Liver (tissue), 9 donors: ENCODE results near the gene ACAN. TPM values are rescaled to one million over a fixed set of nuclear protein-coding genes. Genes with fewer than 3 reads are reported as not detected.

ENCODE experiments used
- DNase-seq: peaks from one replicate; pipeline ENCODE4 v3.0.0-alpha.2; 2017; ENCODE audit warnings: low spot score
- H3K27ac ChIP-seq, 2 donors: one replicate each; pipeline ENCODE4 v1.7.0; 2013; ENCODE audit warnings: inconsistent platforms in 2 of 2, low read length in 2 of 2, control low read depth in 1 of 2, low read depth in 1 of 2, mild to moderate bottlenecking in 1 of 2
- H3K27me3 ChIP-seq, 4 donors: one replicate each; pipeline versions ENCODE4 v1.6.1 to v1.7.0; 2013; ENCODE audit warnings: low read length in 3 of 4, inconsistent platforms in 1 of 4, mild to moderate bottlenecking in 1 of 4, moderate library complexity in 1 of 4; ENCODE audit not compliant: control insufficient read depth in 4 of 4, insufficient read depth in 4 of 4
- H3K36me3 ChIP-seq, 4 donors: one replicate each; pipeline versions ENCODE4 v1.6.1 to v1.7.0; 2013; ENCODE audit warnings: low read length in 3 of 4, mild to moderate bottlenecking in 3 of 4, low read depth in 1 of 4, moderate library complexity in 1 of 4; ENCODE audit not compliant: control insufficient read depth in 4 of 4, insufficient read depth in 3 of 4
- H3K4me1 ChIP-seq, 4 donors: one replicate each; pipeline versions ENCODE4 v1.6.1 to v1.7.0; 2013; ENCODE audit warnings: low read length in 3 of 4, mild to moderate bottlenecking in 3 of 4, moderate library complexity in 1 of 4; ENCODE audit not compliant: control insufficient read depth in 4 of 4, insufficient read depth in 4 of 4
- H3K4me3 ChIP-seq, 3 donors: one replicate each; pipeline versions ENCODE4 v1.6.1 to v1.7.0; 2013; ENCODE audit warnings: low read length in 3 of 3, control low read depth in 1 of 3, low read depth in 1 of 3, mild to moderate bottlenecking in 1 of 3
- H3K9ac ChIP-seq, 2 donors: one replicate each; pipeline ENCODE4 v1.7.0; 2013; ENCODE audit warnings: low read length in 2 of 2, mild to moderate bottlenecking in 2 of 2, moderate library complexity in 2 of 2, control low read depth in 1 of 2, low read depth in 1 of 2
- H3K9me3 ChIP-seq, 4 donors: one replicate each; pipeline versions ENCODE4 v1.6.1 to v1.7.0; 2013; ENCODE audit warnings: low read length in 3 of 4; ENCODE audit not compliant: control insufficient read depth in 4 of 4
- EGR1 ChIP-seq, 2 donors: IDR thresholded peaks; 2 replicates each; pipeline ENCODE4 v1.6.1; 2016 to 2018; ENCODE audit warnings: antibody characterized with exemption in 2 of 2, low read depth in 2 of 2
- FOXA1 ChIP-seq: IDR thresholded peaks from 2 replicates; pipeline ENCODE4 v1.6.1; 2016; ENCODE audit warnings: antibody characterized with exemption
- FOXA2 ChIP-seq: IDR thresholded peaks from 2 replicates; pipeline ENCODE4 v1.6.1; 2016; ENCODE audit warnings: antibody characterized with exemption
- HNF4A ChIP-seq, 2 donors: conservative IDR thresholded peaks; 2 replicates each; pipeline ENCODE4 v1.6.1; 2016; ENCODE audit warnings: antibody characterized with exemption in 2 of 2, mild to moderate bottlenecking in 2 of 2
- HNF4G ChIP-seq: IDR thresholded peaks from 2 replicates; pipeline ENCODE4 v1.6.1; 2016; ENCODE audit warnings: antibody characterized with exemption
- JUND ChIP-seq, 2 donors: IDR thresholded peaks; 2 replicates each; pipeline ENCODE4 v1.6.1; 2016; ENCODE audit warnings: antibody characterized with exemption in 2 of 2
- NR2F2 ChIP-seq: IDR thresholded peaks from 2 replicates; pipeline ENCODE4 v1.6.1; 2016; ENCODE audit warnings: antibody characterized with exemption
- RAD21 ChIP-seq, 2 donors: IDR thresholded peaks; 2 replicates each; pipeline ENCODE4 v1.6.1; 2016; ENCODE audit warnings: antibody characterized with exemption in 2 of 2, mild to moderate bottlenecking in 2 of 2
- RXRA ChIP-seq, 2 donors: IDR thresholded peaks; 2 replicates each; pipeline ENCODE4 v1.6.1; 2017 to 2018; ENCODE audit warnings: antibody characterized with exemption in 2 of 2, mild to moderate bottlenecking in 1 of 2
- SP1 ChIP-seq: IDR thresholded peaks from 2 replicates; pipeline ENCODE4 v1.6.1; 2018; ENCODE audit warnings: antibody characterized with exemption, mild to moderate bottlenecking
- TAF1 ChIP-seq: conservative IDR thresholded peaks from 2 replicates; pipeline ENCODE4 v1.6.1; 2016; ENCODE audit warnings: antibody characterized with exemption, mild to moderate bottlenecking
- YY1 ChIP-seq: IDR thresholded peaks from 2 replicates; pipeline ENCODE4 v1.6.1; 2016; ENCODE audit warnings: antibody characterized with exemption, mild to moderate bottlenecking
- WGBS: extraction: QIAGEN DNeasy Blood & Tissue Kit; methylation state at CpG from one replicate; pipeline ENCODE4 v1.1.7; 2013; 5-methylcytosine and 5-hydroxymethylcytosine counted together
- polyA plus RNA-seq, 2 donors: library from polyadenylated mRNA; stranded (reverse) in 1 of 2; unstranded in 1 of 2; fragments of 200-250 nt in 1 of 2; fragments of >200 nt in 1 of 2; fragmentation: Nextera tagmentation in 1 of 2; extraction: Ambion mirVana in 1 of 2; gene quantifications; one replicate each; pipeline versions ENCODE4 v1.2.1 to v1.2.3, GENCODE V29; 2013 to 2015
- total RNA-seq, 2 donors: library from RNA; depleted of rRNA; stranded (reverse); fragments of >200 nt; gene quantifications; one replicate each; pipeline ENCODE4 v1.2.3, GENCODE V29; 2014
- TF ChIP-seq, protein P1 (sequence below): fragments of 150-350 bp; IDR thresholded peaks from 2 replicates; pipeline ENCODE4 v1.5.1; 2017; ENCODE audit warnings: improper control_type of control experiment, low read depth, low read length; ENCODE audit not compliant: missing input control
- TF ChIP-seq, protein P2 (sequence below): IDR thresholded peaks from 2 replicates; pipeline ENCODE4 v1.6.1; 2016; ENCODE audit warnings: antibody characterized with exemption
- TF ChIP-seq, protein P3 (sequence below): IDR thresholded peaks from 2 replicates; pipeline ENCODE4 v1.6.1; 2016; ENCODE audit warnings: antibody characterized with exemption
- TF ChIP-seq, protein P4 (sequence below): IDR thresholded peaks from 2 replicates; pipeline ENCODE4 v1.6.1; 2016; ENCODE audit warnings: antibody characterized with exemption, mild to moderate bottlenecking
- donor health status: healthy.
- donor health status: healthy.
- donor health status: healthy.
- donor health status: healthy.
- donor health status: healthy.

ACAN gene
- total and polyA plus RNA-seq, 4 donors, result under 0.01 to 0.05 (median under 0.01) TPM; not detected in 1

DNA sequence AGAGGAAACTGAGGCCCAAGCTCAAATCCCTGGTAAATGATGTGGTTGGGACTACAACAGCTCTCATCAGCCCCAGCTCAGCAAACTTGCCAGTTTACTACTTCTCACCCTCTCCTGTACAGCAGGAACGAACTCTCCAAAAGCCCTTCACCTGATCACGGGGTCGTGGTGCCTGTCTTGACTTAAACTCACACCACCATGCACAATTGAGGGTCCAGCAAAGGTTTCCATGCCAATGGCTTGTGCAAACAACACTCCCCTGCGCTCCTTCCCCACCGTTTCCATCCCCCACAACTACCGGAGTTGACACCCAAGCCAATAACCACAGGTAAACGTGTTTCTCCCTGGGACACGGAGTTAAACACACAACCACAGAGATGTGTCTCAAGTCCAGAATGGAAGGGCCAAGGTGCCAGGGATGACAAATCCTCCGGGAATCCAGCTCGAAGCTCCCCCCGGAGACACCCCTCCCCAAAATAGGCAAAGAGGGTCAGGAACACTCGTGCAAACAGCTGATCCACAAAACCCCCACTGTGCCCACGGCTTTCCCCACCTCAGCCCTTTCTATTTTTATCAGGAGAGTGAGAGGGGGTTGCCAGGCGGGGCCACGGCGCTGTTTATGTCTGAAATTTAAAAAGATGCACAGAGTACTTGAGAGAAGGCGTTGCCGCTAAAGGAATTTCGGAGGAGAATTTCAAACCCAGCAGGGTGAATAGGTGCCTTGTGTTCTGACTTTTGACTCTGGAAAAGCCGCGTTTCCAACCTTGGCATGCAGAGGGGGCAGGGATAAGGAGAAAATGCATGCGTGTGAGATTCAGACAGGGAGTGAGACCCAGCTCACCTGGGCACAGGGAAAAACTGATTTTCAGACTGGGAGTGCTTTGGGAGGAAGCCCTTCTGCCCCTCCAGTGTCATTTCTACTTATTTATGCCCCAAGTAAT is 10.6 kb upstream of the ACAN start:
- Histone ChIP-seq H3K36me3 (no peaks in the 10 kb centered on the region), H3K27ac (no peak overlapping the region), H3K9me3 (no peaks in the 10 kb centered on the region), H3K4me1 (no peaks in the 10 kb centered on the region), H3K4me3 (no peak overlapping the region), H3K27me3 (peaks cover 0 to 3% (median 1%) of the 10 kb centered on the region in 4 donors), H3K9ac (no peak overlapping the region)
- no peak for TF ChIP-seq SP1
- TF ChIP-seq JUND (IDR thresholded peaks at IDR 0.05), result no peak
- TF ChIP-seq NR2F2, result no peak
- no peak for TF ChIP-seq RAD21 (IDR thresholded peaks at IDR 0.05)
- TF ChIP-seq, protein P1, sequence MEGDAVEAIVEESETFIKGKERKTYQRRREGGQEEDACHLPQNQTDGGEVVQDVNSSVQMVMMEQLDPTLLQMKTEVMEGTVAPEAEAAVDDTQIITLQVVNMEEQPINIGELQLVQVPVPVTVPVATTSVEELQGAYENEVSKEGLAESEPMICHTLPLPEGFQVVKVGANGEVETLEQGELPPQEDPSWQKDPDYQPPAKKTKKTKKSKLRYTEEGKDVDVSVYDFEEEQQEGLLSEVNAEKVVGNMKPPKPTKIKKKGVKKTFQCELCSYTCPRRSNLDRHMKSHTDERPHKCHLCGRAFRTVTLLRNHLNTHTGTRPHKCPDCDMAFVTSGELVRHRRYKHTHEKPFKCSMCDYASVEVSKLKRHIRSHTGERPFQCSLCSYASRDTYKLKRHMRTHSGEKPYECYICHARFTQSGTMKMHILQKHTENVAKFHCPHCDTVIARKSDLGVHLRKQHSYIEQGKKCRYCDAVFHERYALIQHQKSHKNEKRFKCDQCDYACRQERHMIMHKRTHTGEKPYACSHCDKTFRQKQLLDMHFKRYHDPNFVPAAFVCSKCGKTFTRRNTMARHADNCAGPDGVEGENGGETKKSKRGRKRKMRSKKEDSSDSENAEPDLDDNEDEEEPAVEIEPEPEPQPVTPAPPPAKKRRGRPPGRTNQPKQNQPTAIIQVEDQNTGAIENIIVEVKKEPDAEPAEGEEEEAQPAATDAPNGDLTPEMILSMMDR, result no peak
- TF ChIP-seq HNF4G, result no peak
- no peak for TF ChIP-seq RXRA (IDR thresholded peaks at IDR 0.05)
- TF ChIP-seq FOXA1, result no peak
- no peak for TF ChIP-seq TAF1
- TF ChIP-seq FOXA2, result no peak
- TF ChIP-seq, protein P2, sequence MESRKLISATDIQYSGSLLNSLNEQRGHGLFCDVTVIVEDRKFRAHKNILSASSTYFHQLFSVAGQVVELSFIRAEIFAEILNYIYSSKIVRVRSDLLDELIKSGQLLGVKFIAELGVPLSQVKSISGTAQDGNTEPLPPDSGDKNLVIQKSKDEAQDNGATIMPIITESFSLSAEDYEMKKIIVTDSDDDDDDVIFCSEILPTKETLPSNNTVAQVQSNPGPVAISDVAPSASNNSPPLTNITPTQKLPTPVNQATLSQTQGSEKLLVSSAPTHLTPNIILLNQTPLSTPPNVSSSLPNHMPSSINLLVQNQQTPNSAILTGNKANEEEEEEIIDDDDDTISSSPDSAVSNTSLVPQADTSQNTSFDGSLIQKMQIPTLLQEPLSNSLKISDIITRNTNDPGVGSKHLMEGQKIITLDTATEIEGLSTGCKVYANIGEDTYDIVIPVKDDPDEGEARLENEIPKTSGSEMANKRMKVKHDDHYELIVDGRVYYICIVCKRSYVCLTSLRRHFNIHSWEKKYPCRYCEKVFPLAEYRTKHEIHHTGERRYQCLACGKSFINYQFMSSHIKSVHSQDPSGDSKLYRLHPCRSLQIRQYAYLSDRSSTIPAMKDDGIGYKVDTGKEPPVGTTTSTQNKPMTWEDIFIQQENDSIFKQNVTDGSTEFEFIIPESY, result no peak
- no peak for TF ChIP-seq YY1
- TF ChIP-seq, protein P3, sequence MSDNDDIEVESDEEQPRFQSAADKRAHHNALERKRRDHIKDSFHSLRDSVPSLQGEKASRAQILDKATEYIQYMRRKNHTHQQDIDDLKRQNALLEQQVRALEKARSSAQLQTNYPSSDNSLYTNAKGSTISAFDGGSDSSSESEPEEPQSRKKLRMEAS, result no peak
- no peak for TF ChIP-seq EGR1 (IDR thresholded peaks at IDR 0.05; ENCODE audit: low read depth in 2 of 2)
- TF ChIP-seq, protein P4, sequence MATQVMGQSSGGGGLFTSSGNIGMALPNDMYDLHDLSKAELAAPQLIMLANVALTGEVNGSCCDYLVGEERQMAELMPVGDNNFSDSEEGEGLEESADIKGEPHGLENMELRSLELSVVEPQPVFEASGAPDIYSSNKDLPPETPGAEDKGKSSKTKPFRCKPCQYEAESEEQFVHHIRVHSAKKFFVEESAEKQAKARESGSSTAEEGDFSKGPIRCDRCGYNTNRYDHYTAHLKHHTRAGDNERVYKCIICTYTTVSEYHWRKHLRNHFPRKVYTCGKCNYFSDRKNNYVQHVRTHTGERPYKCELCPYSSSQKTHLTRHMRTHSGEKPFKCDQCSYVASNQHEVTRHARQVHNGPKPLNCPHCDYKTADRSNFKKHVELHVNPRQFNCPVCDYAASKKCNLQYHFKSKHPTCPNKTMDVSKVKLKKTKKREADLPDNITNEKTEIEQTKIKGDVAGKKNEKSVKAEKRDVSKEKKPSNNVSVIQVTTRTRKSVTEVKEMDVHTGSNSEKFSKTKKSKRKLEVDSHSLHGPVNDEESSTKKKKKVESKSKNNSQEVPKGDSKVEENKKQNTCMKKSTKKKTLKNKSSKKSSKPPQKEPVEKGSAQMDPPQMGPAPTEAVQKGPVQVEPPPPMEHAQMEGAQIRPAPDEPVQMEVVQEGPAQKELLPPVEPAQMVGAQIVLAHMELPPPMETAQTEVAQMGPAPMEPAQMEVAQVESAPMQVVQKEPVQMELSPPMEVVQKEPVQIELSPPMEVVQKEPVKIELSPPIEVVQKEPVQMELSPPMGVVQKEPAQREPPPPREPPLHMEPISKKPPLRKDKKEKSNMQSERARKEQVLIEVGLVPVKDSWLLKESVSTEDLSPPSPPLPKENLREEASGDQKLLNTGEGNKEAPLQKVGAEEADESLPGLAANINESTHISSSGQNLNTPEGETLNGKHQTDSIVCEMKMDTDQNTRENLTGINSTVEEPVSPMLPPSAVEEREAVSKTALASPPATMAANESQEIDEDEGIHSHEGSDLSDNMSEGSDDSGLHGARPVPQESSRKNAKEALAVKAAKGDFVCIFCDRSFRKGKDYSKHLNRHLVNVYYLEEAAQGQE, result no peak
- no peak for DNase-seq
- WGBS, result 24% methylated on average over 22 of the region's 22 CpGs

DNA sequence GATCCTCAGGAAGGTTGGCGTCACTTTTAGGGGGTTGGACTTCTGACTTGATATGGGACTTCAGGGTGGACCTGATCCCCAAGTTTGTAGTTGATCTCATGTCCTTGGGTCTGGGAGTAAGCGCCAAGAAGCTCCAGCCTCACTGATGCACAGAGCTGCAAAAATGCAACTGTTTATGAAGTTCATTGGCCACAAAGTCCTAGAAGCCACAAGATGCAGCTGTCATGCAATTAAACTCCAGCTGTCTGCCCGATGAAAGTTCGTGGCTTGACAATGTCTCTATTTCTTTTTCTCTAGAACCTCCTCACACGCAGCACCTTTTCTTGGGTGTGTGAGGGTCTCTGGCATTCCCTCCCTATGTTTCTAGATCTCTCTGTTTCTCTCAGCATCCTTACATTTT is 9.2 kb upstream of the ACAN start:
- Histone ChIP-seq H3K27me3 (peaks cover 0 to 6% (median 1%) of the 10 kb centered on the region in 4 donors), H3K9ac (no peak overlapping the region), H3K36me3 (no peaks in the 10 kb centered on the region), H3K4me1 (no peaks in the 10 kb centered on the region), H3K4me3 (no peak overlapping the region), H3K27ac (no peak overlapping the region), H3K9me3 (no peaks in the 10 kb centered on the region)
- TF ChIP-seq, protein P2, result no peak
- TF ChIP-seq HNF4G, result no peak
- no peak for TF ChIP-seq NR2F2
- TF ChIP-seq TAF1, result no peak
- TF ChIP-seq, protein P4, result no peak
- TF ChIP-seq, protein P3, result no peak
- TF ChIP-seq EGR1 (IDR thresholded peaks at IDR 0.05; ENCODE audit: low read depth in 2 of 2), result no peak
- no peak for TF ChIP-seq SP1
- TF ChIP-seq FOXA2, result no peak
- TF ChIP-seq HNF4A (conservative IDR thresholded peaks at IDR 0.05), result no peak
- no peak for TF ChIP-seq FOXA1
- no peak for TF ChIP-seq RXRA (IDR thresholded peaks at IDR 0.05)
- no peak for TF ChIP-seq YY1
- no peak for TF ChIP-seq RAD21 (IDR thresholded peaks at IDR 0.05)
- DNase-seq, result no peak
- 77% methylated on average over 5 of the region's 5 CpGs for WGBS
